K562 (cell line): Measurements from ENCODE around the gene THSD8. TPM values are rescaled to one million over a fixed set of nuclear protein-coding genes. Genes with fewer than 3 reads are reported as not detected.

ENCODE experiments used
- EP300 ChIP-seq: IDR thresholded peaks from 2 replicates; pipeline ENCODE4 v1.6.1; 2012; ENCODE audit warnings: low read length, improper control_type of control experiment
- HCFC1 ChIP-seq: IDR thresholded peaks from 2 replicates; pipeline ENCODE4 v1.6.1; 2012; ENCODE audit warnings: low read depth, low read length, improper control_type of control experiment
- MCM2 ChIP-seq: fragments of 450-650 bp; IDR thresholded peaks from 2 replicates; pipeline ENCODE4 v1.6.1; 2017; ENCODE audit warnings: low read depth, mild to moderate bottlenecking
- MYBL2 ChIP-seq, 2 experiments: fragments of 450-650 bp in 1 of 2; sonication (generic) in 1 of 2; formaldehyde crosslinking in 1 of 2; IDR thresholded peaks; 2 replicates each; pipeline versions ENCODE4 v1.6.1 to v1.8.1; 2017 to 2022; ENCODE audit warnings: borderline replicate concordance in 1 of 2, inconsistent platforms in 1 of 2, low read depth in 1 of 2, mild to moderate bottlenecking in 1 of 2, missing genetic modification reagents in 1 of 2, moderate library complexity in 1 of 2
- NUFIP1 ChIP-seq: fragments of 450-650 bp; IDR thresholded peaks from 2 replicates; pipeline ENCODE4 v1.6.1; 2018; ENCODE audit not compliant: partially characterized antibody
- POLR2A ChIP-seq: fragments of 450-650 bp; conservative IDR thresholded peaks from 2 replicates; pipeline ENCODE4 v1.6.1; 2016
- ZNF124 ChIP-seq: sonication (generic); formaldehyde crosslinking; IDR thresholded peaks from 2 replicates; pipeline ENCODE4 v1.8.1; 2022; ENCODE audit warnings: missing genetic modification reagents
- ZNF165 ChIP-seq: fragments of 250-450 bp; sonication (Bioruptor Pico); IDR thresholded peaks from 2 replicates; pipeline ENCODE4 v1.4.0; 2020; ENCODE audit warnings: borderline replicate concordance
- ZNF282 ChIP-seq: sonication (generic); formaldehyde crosslinking; IDR thresholded peaks from 2 replicates; pipeline ENCODE4 v1.8.1; 2023; ENCODE audit warnings: missing genetic modification reagents
- polyA plus RNA-seq, 8 experiments: library from polyadenylated mRNA; depleted of rRNA in 4 of 8; stranded (reverse) in 5 of 8; unstranded in 3 of 8; fragments of >200 nt; fragmentation: Nextera tagmentation in 2 of 8; fragmentation: Illumina TruSeq in 1 of 8; extraction: Ambion mirVana in 2 of 8; extraction: Trizol in 1 of 8; gene quantifications; 2 replicates each; pipeline versions ENCODE4 v1.2.1 to v1.2.3, GENCODE V29; 2011 to 2014; ENCODE audit warnings: inconsistent platforms in 1 of 8, missing spikeins in 1 of 8
- total RNA-seq, 7 experiments: library from RNA; depleted of rRNA in 6 of 7; stranded (reverse); fragments of >200 nt in 6 of 7; fragmentation: Illumina TruSeq in 2 of 7; extraction: Trizol in 2 of 7; gene quantifications; 2 replicates each; pipeline versions ENCODE4 v1.2.1 to v1.2.3, GENCODE V29; 2011 to 2021; ENCODE audit warnings: low replicate concordance in 1 of 7
- TF ChIP-seq, protein P1 (sequence below): fragments of 450-650 bp; formaldehyde crosslinking; IDR thresholded peaks from 2 replicates; pipeline ENCODE4 v1.4.0; 2020; ENCODE audit warnings: mild to moderate bottlenecking, mixed read lengths
- TF ChIP-seq, protein P2 (sequence below): fragments of 250-450 bp; sonication (Bioruptor Pico); IDR thresholded peaks from 2 replicates; pipeline ENCODE4 v1.6.1; 2021; ENCODE audit warnings: mild to moderate bottlenecking
- TF ChIP-seq, protein P3 (sequence below), 2 experiments: IDR thresholded peaks; 2 replicates each; pipeline ENCODE4 v1.6.1; 2011; ENCODE audit warnings: borderline replicate concordance in 1 of 2, control low read depth in 1 of 2, low read depth in 1 of 2, low read length in 1 of 2, mild to moderate bottlenecking in 1 of 2, mixed read lengths in 1 of 2, moderate library complexity in 1 of 2; ENCODE audit not compliant: insufficient read depth in 1 of 2, insufficient read length in 1 of 2, poor library complexity in 1 of 2, severe bottlenecking in 1 of 2; ENCODE audit errors: extremely low read depth in 1 of 2
- TF ChIP-seq, protein P4 (sequence below): fragments of 450-650 bp; IDR thresholded peaks from one replicate; pipeline ENCODE4 v1.6.1; 2018; ENCODE audit warnings: mild to moderate bottlenecking, moderate library complexity; ENCODE audit not compliant: partially characterized antibody
- TF ChIP-seq, protein P5 (sequence below): sonication (generic); formaldehyde crosslinking; IDR thresholded peaks from 2 replicates; pipeline ENCODE4 v1.8.0; 2023; ENCODE audit warnings: missing genetic modification reagents, mild to moderate bottlenecking, borderline replicate concordance

The THSD8 gene
- total and polyA plus RNA-seq, 9 of the 15 experiments (the other 6 are each of a cell fraction or from before 2014, with no cell fraction given) = 8.4 to 42.4 (median 19.9) TPM; not detected in 2

DNA sequence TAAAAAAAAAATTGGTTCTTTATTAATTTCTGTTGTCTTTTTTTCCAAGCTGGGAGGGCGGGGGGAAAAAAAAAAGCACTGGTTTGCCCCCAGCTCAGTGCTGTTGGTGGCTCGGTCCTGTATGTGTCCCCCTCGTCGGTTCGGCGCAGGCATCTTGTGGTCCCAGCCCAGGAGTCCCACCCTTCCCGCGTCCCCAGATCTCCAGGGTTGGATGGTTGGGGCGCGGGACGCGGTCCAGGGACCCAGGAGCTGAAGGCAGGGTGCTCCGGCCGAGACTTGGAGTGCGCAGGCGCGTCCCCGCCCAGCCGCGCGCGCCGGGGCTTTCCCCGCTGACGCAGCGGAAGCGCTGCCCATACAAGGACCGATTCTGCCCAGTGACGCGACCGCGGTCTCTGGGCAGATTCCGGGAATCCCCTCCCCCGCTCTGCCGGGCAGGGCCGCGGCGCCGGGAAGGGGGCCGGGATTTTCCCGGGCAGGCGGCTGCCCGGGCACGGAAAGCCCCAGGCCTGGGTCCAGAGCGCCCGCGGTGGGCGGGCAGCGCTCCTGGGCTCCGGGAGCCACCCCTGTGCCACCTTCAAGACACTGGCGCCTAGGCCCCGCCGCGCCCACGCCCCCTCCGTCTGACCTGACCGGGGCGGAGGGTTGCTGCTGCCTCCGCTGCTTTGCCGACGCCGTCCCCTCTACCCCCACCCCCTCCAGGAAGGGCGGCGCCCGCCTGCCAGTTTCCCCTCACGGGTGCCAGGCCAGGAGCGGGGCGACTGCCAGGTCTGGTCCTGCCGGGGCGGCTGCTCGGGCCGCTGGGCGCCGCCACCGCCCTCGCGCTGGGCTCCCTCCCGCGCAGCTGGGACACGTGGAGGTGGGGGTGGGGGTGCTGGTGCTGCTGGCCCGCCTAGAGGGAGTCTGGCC lies 8.3 kb upstream of the THSD8 start (continued):
- TF ChIP-seq ZNF124 (CRISPR knock-in tag) (no peak), MYBL2 (IDR thresholded peaks at IDR 0.05; ENCODE audit: low read depth) (no peak), MYBL2 (CRISPR knock-in tag; IDR thresholded peaks at IDR 0.05; ENCODE audit: borderline replicate concordance) (no peak), NUFIP1 (no peak), POLR2A (peak; percentile 74), MCM2 (no peak), EP300 (peak; percentile 30; the same call in 1 of the 2 replicates), ZNF282 (CRISPR knock-in tag) (no peak; the same call in 1 of the 2 replicates), ZNF165 (CRISPR knock-in tag) (no peak), HCFC1 (no peak)
- TF ChIP-seq, protein P1, sequence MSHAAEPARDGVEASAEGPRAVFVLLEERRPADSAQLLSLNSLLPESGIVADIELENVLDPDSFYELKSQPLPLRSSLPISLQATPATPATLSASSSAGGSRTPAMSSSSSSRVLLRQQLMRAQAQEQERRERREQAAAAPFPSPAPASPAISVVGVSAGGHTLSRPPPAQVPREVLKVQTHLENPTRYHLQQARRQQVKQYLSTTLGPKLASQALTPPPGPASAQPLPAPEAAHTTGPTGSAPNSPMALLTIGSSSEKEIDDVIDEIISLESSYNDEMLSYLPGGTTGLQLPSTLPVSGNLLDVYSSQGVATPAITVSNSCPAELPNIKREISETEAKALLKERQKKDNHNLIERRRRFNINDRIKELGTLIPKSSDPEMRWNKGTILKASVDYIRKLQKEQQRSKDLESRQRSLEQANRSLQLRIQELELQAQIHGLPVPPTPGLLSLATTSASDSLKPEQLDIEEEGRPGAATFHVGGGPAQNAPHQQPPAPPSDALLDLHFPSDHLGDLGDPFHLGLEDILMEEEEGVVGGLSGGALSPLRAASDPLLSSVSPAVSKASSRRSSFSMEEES (CRISPR knock-in tag) = no peak
- TF ChIP-seq, protein P2, sequence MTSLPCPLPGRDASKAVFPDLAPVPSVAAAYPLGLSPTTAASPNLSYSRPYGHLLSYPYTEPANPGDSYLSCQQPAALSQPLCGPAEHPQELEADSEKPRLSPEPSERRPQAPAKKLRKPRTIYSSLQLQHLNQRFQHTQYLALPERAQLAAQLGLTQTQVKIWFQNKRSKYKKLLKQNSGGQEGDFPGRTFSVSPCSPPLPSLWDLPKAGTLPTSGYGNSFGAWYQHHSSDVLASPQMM = no peak
- TF ChIP-seq, protein P3, sequence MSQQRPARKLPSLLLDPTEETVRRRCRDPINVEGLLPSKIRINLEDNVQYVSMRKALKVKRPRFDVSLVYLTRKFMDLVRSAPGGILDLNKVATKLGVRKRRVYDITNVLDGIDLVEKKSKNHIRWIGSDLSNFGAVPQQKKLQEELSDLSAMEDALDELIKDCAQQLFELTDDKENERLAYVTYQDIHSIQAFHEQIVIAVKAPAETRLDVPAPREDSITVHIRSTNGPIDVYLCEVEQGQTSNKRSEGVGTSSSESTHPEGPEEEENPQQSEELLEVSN (IDR thresholded peaks at IDR 0.05; ENCODE audit: borderline replicate concordance in 1 of 2, extremely low read depth in 1 of 2, insufficient read depth in 1 of 2, insufficient read length in 1 of 2, low read depth in 1 of 2, low read length in 1 of 2, poor library complexity in 1 of 2, severe bottlenecking in 1 of 2) = peak; percentile 92 to 99
- TF ChIP-seq, protein P4, sequence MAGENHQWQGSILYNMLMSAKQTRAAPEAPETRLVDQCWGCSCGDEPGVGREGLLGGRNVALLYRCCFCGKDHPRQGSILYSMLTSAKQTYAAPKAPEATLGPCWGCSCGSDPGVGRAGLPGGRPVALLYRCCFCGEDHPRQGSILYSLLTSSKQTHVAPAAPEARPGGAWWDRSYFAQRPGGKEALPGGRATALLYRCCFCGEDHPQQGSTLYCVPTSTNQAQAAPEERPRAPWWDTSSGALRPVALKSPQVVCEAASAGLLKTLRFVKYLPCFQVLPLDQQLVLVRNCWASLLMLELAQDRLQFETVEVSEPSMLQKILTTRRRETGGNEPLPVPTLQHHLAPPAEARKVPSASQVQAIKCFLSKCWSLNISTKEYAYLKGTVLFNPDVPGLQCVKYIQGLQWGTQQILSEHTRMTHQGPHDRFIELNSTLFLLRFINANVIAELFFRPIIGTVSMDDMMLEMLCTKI = no peak
- TF ChIP-seq, protein P5, sequence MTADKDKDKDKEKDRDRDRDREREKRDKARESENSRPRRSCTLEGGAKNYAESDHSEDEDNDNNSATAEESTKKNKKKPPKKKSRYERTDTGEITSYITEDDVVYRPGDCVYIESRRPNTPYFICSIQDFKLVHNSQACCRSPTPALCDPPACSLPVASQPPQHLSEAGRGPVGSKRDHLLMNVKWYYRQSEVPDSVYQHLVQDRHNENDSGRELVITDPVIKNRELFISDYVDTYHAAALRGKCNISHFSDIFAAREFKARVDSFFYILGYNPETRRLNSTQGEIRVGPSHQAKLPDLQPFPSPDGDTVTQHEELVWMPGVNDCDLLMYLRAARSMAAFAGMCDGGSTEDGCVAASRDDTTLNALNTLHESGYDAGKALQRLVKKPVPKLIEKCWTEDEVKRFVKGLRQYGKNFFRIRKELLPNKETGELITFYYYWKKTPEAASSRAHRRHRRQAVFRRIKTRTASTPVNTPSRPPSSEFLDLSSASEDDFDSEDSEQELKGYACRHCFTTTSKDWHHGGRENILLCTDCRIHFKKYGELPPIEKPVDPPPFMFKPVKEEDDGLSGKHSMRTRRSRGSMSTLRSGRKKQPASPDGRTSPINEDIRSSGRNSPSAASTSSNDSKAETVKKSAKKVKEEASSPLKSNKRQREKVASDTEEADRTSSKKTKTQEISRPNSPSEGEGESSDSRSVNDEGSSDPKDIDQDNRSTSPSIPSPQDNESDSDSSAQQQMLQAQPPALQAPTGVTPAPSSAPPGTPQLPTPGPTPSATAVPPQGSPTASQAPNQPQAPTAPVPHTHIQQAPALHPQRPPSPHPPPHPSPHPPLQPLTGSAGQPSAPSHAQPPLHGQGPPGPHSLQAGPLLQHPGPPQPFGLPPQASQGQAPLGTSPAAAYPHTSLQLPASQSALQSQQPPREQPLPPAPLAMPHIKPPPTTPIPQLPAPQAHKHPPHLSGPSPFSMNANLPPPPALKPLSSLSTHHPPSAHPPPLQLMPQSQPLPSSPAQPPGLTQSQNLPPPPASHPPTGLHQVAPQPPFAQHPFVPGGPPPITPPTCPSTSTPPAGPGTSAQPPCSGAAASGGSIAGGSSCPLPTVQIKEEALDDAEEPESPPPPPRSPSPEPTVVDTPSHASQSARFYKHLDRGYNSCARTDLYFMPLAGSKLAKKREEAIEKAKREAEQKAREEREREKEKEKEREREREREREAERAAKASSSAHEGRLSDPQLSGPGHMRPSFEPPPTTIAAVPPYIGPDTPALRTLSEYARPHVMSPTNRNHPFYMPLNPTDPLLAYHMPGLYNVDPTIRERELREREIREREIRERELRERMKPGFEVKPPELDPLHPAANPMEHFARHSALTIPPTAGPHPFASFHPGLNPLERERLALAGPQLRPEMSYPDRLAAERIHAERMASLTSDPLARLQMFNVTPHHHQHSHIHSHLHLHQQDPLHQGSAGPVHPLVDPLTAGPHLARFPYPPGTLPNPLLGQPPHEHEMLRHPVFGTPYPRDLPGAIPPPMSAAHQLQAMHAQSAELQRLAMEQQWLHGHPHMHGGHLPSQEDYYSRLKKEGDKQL (CRISPR knock-in tag) = no peak
